Measurements from ENCODE around the gene MRM1. TPM values are rescaled to one million over a fixed set of nuclear protein-coding genes. Genes with fewer than 3 reads are reported as not detected.

MRM1 gene
- total RNA-seq, 8 experiments from 2014 or later = 2.3 to 15.1 (median 3.8) TPM

Other genes starting within 250 kb of the MRM1 start
- gene TBC1D3H, start 213.1 kb upstream of the MRM1 start, total RNA-seq = 1 to 10 TPM in 3 of 8 experiments, under 1 TPM in 1, not detected in 4; 0.87 to 3.7 (median 2.8) TPM
- gene ZNHIT3, start 114.9 kb upstream of the MRM1 start, total RNA-seq = 10 to 100 TPM; 40.8 to 83.4 (median 64.4) TPM
- 100 to 1,000 TPM in 1 of 8 experiments, 10 to 100 TPM in 7; 15.3 to 103 (median 31.1) TPM for gene MYO19, start 66.7 kb upstream of the MRM1 start, total RNA-seq
- 10 to 100 TPM in 4 of 8 experiments, 1 to 10 TPM in 4; 3.3 to 27.2 (median 8.8) TPM for gene PIGW, start 66.6 kb upstream of the MRM1 start, total RNA-seq
- gene GGNBP2, start 56.7 kb upstream of the MRM1 start, total RNA-seq = 100 to 1,000 TPM in 1 of 8 experiments, 10 to 100 TPM in 7; 45.8 to 103 (median 62.8) TPM
- 10 to 100 TPM in 6 of 8 experiments, 1 to 10 TPM in 2; 6.8 to 32.3 (median 11.1) TPM for gene DHRS11, start 9.7 kb upstream of the MRM1 start, total RNA-seq

Data from motor neuron (in vitro differentiated cells).